HEK293 (cell line): ENCODE results near the gene DSCAML1.
A peak's percentile ranks its signal among the peaks of the same experiment; 100 is the strongest.

Experiments used
- CTCF ChIA-PET: fragments of 350-600 bp; formaldehyde crosslinking; extraction: SDS; loops from one replicate; lab custom pipeline; 2021; ENCODE audit warnings: antibody characterized with exemption; lab: Yijun Ruan, JAX
- POLR2A ChIA-PET: fragments of 300-600 bp; formaldehyde crosslinking; extraction: SDS; loops from one replicate; lab custom pipeline; 2020; ENCODE audit warnings: antibody characterized with exemption, inconsistent platforms; lab: Yijun Ruan, JAX
- H3K27ac ChIP-seq: fragments of 200-500 bp; sonication (Bioruptor generic); 2 replicates; pipeline ENCODE4 v1.5.1; 2014; ENCODE audit warnings: low read depth, low read length, control low read depth, inconsistent platforms; ENCODE audit errors: extremely low read depth
- H3K36me3 ChIP-seq, 2 experiments: fragments of 200-500 bp in 1 of 2; sonication (Bioruptor generic) in 1 of 2; 1 replicate in 1 of 2; 2 replicates in 1 of 2; pipeline ENCODE4 v1.5.1; 2014 to 2017; ENCODE audit warnings: inconsistent platforms in 2 of 2, low read length in 2 of 2; ENCODE audit not compliant: control insufficient read depth in 2 of 2, insufficient read depth in 1 of 2
- H3K4me1 ChIP-seq: fragments of 200-500 bp; sonication (Bioruptor generic); 2 replicates; pipeline ENCODE4 v1.5.1; 2014; ENCODE audit warnings: mild to moderate bottlenecking, low read length, inconsistent platforms; ENCODE audit not compliant: control insufficient read depth, insufficient read depth
- H3K4me3 ChIP-seq: 2 replicates; pipeline ENCODE4 v1.5.1; 2011; ENCODE audit warnings: low read depth, mild to moderate bottlenecking, control low read depth, low read length, moderate library complexity
- H3K9me3 ChIP-seq: fragments of 200-500 bp; sonication (Bioruptor generic); 2 replicates; pipeline ENCODE4 v1.5.1; 2014; ENCODE audit warnings: low read depth, low read length, inconsistent platforms; ENCODE audit not compliant: control insufficient read depth, insufficient read depth
- BCL11B ChIP-seq: fragments of 450-650 bp; formaldehyde crosslinking; IDR thresholded peaks from 2 replicates; pipeline ENCODE4 v1.5.1; 2016; ENCODE audit warnings: low read depth, missing biosample characterization, missing genetic modification characterization
- GLI2 ChIP-seq: fragments of 450-650 bp; formaldehyde crosslinking; IDR thresholded peaks from 2 replicates; pipeline ENCODE4; 2017; ENCODE audit warnings: missing biosample characterization, missing genetic modification characterization, low read depth, borderline replicate concordance
- GLIS1 ChIP-seq: fragments of 450-650 bp; formaldehyde crosslinking; IDR thresholded peaks from 2 replicates; pipeline ENCODE4 v1.5.1; 2016; ENCODE audit warnings: missing biosample characterization, missing genetic modification characterization
- HOXD13 ChIP-seq: sonication (generic); formaldehyde crosslinking; IDR thresholded peaks from 2 replicates; pipeline ENCODE4 v1.8.0; 2022; ENCODE audit warnings: missing genetic modification reagents, borderline replicate concordance
- MZF1 ChIP-seq: fragments of 450-650 bp; formaldehyde crosslinking; IDR thresholded peaks from 2 replicates; pipeline ENCODE4 v1.5.1; 2017; ENCODE audit warnings: missing biosample characterization, missing genetic modification characterization, borderline replicate concordance
- OSR2 ChIP-seq: fragments of 450-650 bp; formaldehyde crosslinking; IDR thresholded peaks from 2 replicates; pipeline ENCODE4 v1.5.1; 2016; ENCODE audit warnings: missing biosample characterization, missing genetic modification characterization
- OVOL3 ChIP-seq: fragments of 450-650 bp; formaldehyde crosslinking; IDR thresholded peaks from 2 replicates; pipeline ENCODE4 v1.5.1; 2016; ENCODE audit warnings: missing biosample characterization, missing genetic modification characterization
- REPIN1 ChIP-seq: fragments of 450-650 bp; formaldehyde crosslinking; IDR thresholded peaks from 2 replicates; pipeline ENCODE4 v1.5.1; 2017; ENCODE audit warnings: missing biosample characterization, missing genetic modification characterization, low read depth
- SP2 ChIP-seq: fragments of 450-650 bp; formaldehyde crosslinking; IDR thresholded peaks from 2 replicates; pipeline ENCODE4 v1.5.1; 2016; ENCODE audit warnings: missing biosample characterization, missing genetic modification characterization
- TCF7L2 ChIP-seq: IDR thresholded peaks from 2 replicates; pipeline ENCODE4 v1.6.1; 2011; ENCODE audit warnings: low read depth, mild to moderate bottlenecking, inconsistent platforms, low read length, moderate library complexity, borderline replicate concordance
- YY1 ChIP-seq: fragments of 450-650 bp; formaldehyde crosslinking; IDR thresholded peaks from 2 replicates; pipeline ENCODE4 v1.5.1; 2018; ENCODE audit warnings: missing biosample characterization, missing genetic modification characterization
- ZIC2 ChIP-seq: fragments of 450-650 bp; formaldehyde crosslinking; IDR thresholded peaks from 2 replicates; pipeline ENCODE4 v1.5.1; 2016; ENCODE audit warnings: missing biosample characterization, missing genetic modification characterization
- ZNF121 ChIP-seq: fragments of 450-650 bp; formaldehyde crosslinking; IDR thresholded peaks from 2 replicates; pipeline ENCODE4 v1.5.1; 2016; ENCODE audit warnings: missing biosample characterization, missing genetic modification characterization
- ZNF155 ChIP-seq: fragments of 450-650 bp; formaldehyde crosslinking; IDR thresholded peaks from 2 replicates; pipeline ENCODE4 v1.5.1; 2016; ENCODE audit warnings: missing biosample characterization, missing genetic modification characterization
- ZNF221 ChIP-seq: fragments of 450-650 bp; formaldehyde crosslinking; IDR thresholded peaks from 2 replicates; pipeline ENCODE4 v1.5.1; 2017; ENCODE audit warnings: missing biosample characterization, missing genetic modification characterization, borderline replicate concordance
- ZNF248 ChIP-seq: fragments of 450-650 bp; formaldehyde crosslinking; IDR thresholded peaks from 2 replicates; pipeline ENCODE4 v1.5.1; 2017; ENCODE audit warnings: missing biosample characterization, missing genetic modification characterization
- ZNF530 ChIP-seq: fragments of 450-650 bp; formaldehyde crosslinking; IDR thresholded peaks from 2 replicates; pipeline ENCODE4 v1.5.1; 2016; ENCODE audit warnings: low read depth, missing biosample characterization, missing genetic modification characterization
- ZNF677 ChIP-seq: fragments of 450-650 bp; IDR thresholded peaks from 2 replicates; pipeline ENCODE4 v1.5.0; 2018; ENCODE audit warnings: missing biosample characterization, mild to moderate bottlenecking, missing genetic modification characterization, moderate library complexity
- ZNF785 ChIP-seq: fragments of 450-650 bp; formaldehyde crosslinking; IDR thresholded peaks from 2 replicates; pipeline ENCODE4 v1.5.1; 2016; ENCODE audit warnings: missing biosample characterization, missing genetic modification characterization
- ZNF843 ChIP-seq: fragments of 450-650 bp; formaldehyde crosslinking; IDR thresholded peaks from 2 replicates; pipeline ENCODE4 v1.5.1; 2016; ENCODE audit warnings: missing biosample characterization, missing genetic modification characterization
- TF ChIP-seq, protein P1 (sequence below): fragments of 450-650 bp; formaldehyde crosslinking; IDR thresholded peaks from 2 replicates; pipeline ENCODE4 v1.5.1; 2016; ENCODE audit warnings: missing biosample characterization, missing genetic modification characterization
- TF ChIP-seq, protein P2 (sequence below): fragments of 450-650 bp; formaldehyde crosslinking; IDR thresholded peaks from 2 replicates; pipeline ENCODE4 v1.5.1; 2016; ENCODE audit warnings: missing biosample characterization, missing genetic modification characterization, low read depth

Gene DSCAML1

DNA sequence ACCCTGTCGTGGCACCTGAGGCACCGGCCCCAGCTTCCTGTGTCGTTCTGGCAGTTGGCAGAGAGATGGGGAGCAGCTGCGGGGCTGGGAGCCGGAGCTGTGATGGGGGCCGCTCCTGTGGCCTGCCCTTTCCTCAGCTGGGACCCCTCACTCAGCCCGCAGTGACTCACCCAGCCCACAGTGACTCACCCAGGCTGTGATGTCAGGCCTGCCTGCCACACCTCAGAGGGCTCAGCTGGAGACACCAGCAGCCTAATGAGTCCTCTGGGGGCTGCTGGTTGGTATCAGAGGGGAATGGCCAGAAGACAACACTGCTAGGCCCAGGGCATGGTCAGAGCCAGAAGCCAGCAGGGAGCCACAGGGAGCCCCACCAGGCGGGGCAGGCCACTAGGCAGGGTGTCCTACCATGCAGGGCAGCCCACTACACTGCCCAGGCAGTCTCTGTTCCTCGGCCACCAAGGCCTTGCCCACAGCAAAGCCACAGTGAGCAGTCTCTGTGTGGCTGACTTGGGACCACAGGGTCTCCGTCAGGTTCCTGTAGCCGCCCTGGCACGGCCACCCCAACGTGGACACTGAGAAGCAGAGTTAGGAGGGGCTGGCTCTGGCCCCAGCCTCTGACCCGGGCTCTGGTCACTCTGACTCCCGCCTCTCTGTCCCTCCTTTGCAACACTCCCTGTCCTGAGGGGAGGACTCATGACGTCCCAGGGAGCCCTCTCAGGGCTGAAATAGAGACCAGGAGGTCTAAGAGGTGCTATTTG, 31.8 kb upstream of the DSCAML1 start (continued):
- TF ChIP-seq, protein P1, sequence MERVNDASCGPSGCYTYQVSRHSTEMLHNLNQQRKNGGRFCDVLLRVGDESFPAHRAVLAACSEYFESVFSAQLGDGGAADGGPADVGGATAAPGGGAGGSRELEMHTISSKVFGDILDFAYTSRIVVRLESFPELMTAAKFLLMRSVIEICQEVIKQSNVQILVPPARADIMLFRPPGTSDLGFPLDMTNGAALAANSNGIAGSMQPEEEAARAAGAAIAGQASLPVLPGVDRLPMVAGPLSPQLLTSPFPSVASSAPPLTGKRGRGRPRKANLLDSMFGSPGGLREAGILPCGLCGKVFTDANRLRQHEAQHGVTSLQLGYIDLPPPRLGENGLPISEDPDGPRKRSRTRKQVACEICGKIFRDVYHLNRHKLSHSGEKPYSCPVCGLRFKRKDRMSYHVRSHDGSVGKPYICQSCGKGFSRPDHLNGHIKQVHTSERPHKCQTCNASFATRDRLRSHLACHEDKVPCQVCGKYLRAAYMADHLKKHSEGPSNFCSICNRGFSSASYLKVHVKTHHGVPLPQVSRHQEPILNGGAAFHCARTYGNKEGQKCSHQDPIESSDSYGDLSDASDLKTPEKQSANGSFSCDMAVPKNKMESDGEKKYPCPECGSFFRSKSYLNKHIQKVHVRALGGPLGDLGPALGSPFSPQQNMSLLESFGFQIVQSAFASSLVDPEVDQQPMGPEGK = peak; percentile 68
- TF ChIP-seq GLIS1 (tag by site-specific recombination) (peak; percentile 84), OVOL3 (no peak), ZIC2 (tag by site-specific recombination) (peak; percentile 97)
- TF ChIP-seq, protein P2, sequence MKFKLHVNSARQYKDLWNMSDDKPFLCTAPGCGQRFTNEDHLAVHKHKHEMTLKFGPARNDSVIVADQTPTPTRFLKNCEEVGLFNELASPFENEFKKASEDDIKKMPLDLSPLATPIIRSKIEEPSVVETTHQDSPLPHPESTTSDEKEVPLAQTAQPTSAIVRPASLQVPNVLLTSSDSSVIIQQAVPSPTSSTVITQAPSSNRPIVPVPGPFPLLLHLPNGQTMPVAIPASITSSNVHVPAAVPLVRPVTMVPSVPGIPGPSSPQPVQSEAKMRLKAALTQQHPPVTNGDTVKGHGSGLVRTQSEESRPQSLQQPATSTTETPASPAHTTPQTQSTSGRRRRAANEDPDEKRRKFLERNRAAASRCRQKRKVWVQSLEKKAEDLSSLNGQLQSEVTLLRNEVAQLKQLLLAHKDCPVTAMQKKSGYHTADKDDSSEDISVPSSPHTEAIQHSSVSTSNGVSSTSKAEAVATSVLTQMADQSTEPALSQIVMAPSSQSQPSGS (tag by site-specific recombination) = no peak

DNA sequence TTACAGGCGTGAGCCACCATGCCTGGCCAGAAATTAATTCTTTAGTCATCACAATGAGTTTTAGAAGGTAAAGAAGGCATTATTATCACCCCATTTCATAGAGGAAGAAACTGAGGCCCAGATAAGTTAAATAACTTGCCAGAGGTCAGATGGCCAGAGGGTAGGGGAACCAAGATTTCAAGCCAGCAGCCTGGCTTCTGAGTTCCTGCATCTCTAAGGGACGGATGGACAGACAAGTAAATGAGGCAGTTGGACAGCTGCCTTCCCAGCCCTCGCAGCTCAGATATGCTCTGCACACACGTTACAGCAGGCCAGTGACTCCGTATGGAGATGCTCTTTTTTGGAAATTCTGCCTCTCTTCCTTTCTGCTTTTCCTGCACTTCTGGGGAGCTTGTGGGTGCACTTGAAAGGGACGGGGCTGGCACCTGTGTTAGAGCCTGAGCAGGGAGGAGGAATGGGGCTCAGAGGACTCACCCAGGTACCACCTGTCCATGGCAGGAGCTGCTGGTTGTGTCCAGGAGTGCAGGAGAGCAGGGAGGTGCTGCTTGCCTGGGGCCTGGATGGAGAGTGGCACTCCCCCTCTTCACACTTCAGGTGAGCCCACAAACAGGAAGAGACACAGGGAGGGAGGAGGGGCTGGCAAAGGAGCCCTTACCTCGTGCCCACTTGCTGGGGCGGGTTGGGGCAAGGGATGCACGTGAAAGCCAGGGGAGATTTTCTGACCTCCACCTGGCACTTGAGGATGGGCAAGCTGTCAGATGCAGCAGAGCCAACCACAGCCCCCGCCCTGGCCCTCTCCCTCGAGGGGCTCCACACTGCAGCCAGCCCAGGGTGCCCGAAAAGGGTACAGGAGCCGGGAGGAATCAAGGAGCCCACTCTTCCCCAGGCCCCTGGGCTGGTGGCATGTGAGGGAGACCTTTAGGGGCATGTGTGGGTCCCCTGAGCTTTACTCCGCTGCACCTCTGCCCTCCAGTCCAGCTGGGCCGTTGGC, 30.8 kb upstream of the DSCAML1 start:
- no peaks in the 10 kb centered on the region for H3K9me3 ChIP-seq
- H3K4me1 ChIP-seq = no peaks in the 10 kb centered on the region
- H3K27ac ChIP-seq = no peak overlapping the region
- ChIA-PET POLR2A (no interaction called here), CTCF (interaction anchor here (0.6 to 10.2 kb wide), 9 partner anchors 10 to 402 kb away, joined by 3 to 78 read pairs (median 3); no protein-coding TSS in a partner anchor)
- H3K4me3 ChIP-seq = no peak overlapping the region
- TF ChIP-seq MZF1 (tag by site-specific recombination) (no peak), TCF7L2 (no peak), REPIN1 (no peak), ZNF248 (tag by site-specific recombination) (no peak), GLI2 (tag by site-specific recombination) (no peak), HOXD13 (CRISPR knock-in tag) (no peak), SP2 (tag by site-specific recombination) (no peak), ZNF677 (tag by site-specific recombination) (no peak), OSR2 (tag by site-specific recombination) (no peak), ZNF843 (no peak), ZNF221 (tag by site-specific recombination) (no peak)
- H3K36me3 ChIP-seq = no peaks in the 10 kb centered on the region

DNA sequence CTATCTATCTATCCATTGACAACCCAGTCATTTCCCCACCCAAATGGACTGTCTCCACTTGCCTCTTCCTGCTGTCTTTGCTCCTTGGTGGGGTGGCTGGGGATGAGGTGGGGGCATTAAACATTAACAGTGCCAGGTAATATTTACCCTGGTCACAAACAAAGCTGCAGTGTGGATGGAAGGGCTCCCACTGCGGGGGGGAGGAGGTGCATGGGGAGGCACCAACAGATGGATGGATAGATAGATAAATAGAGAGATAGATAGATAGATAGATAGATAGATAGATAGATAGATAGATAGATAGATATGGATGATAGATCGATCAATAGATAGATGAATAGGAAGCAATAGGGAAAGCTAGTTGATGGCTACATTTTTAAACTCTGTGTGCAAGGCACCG, 29.8 kb upstream of the DSCAML1 start:
- POLR2A ChIA-PET = no interaction called here
- Histone ChIP-seq H3K4me3 (no peak overlapping the region), H3K9me3 (no peaks in the 10 kb centered on the region), H3K27ac (no peak overlapping the region), H3K36me3 (no peaks in the 10 kb centered on the region), H3K4me1 (no peaks in the 10 kb centered on the region)
- TF ChIP-seq ZNF121 (tag by site-specific recombination) = no peak
- no peak for TF ChIP-seq YY1 (tag by site-specific recombination)
- TF ChIP-seq BCL11B = no peak
- TF ChIP-seq ZNF530 (tag by site-specific recombination) = no peak
- no peak for TF ChIP-seq ZNF155
- no peak for TF ChIP-seq ZNF785 (tag by site-specific recombination)
- CTCF ChIA-PET = interaction anchor here (0.6 to 10.2 kb wide), 6 partner anchors 9 to 401 kb away, joined by 3 to 78 read pairs (median 4); no protein-coding TSS in a partner anchor
